GM21390 (cell line): Measurements from ENCODE around the gene KIF26B.
"Not testable (repeated sequence)": the region's sequence is repeated elsewhere in the genome, so short reads cannot be mapped to it uniquely, and the experiment has no call there.

Experiments
- ATAC-seq: cut with Tn5 transposase; IDR thresholded peaks from one replicate; pipeline ENCODE4 v1.9.1; 2021; ENCODE audit not compliant: unreplicated experiment

The KIF26B gene

DNA sequence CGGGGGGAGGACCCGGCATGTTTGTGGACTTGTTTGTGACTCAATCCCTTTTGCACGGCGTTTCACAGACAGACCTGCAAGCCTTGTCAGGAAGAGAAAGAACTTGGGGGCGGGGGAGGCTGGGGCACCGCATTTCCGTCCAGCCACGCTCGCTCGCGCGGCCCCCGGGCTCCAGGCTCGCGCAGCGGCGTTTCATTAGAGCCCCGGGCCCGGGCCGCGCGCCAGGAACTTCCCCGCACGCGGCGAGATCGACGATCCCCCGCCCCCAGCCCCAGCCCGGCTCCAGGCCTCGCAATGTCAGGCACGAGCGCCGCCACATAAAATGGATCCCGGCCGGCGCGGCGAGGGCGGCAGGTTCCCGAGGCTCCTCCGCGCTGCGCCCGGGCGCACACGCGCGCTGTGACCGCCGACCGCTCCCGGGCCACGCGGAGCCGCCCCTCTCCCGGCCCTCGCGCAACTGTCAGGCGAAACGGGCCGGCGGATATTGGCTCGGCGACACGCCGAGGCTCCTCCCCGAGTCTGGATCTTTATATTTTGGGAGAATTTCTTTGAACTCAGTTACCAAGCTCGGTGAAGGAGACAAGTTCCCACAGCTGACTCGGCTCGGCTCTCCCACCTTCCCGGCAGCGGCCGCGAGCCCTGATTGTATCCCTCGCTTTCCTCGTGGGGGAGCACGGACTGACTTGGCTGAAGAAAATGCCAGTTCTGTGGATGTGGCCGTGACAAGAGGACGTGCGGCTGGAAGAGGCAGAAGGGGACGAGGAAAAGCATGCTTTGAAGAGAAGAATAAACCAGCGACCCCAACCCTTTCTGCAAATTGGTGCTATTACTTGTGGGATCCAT lies at the start of gene KIF26B:
KIF26B (plus strand) TSS at position 557 of the 843 bp plus-strand sequence. CDS start 440 bp downstream, outside the sequence.
- no peak for ATAC-seq

DNA sequence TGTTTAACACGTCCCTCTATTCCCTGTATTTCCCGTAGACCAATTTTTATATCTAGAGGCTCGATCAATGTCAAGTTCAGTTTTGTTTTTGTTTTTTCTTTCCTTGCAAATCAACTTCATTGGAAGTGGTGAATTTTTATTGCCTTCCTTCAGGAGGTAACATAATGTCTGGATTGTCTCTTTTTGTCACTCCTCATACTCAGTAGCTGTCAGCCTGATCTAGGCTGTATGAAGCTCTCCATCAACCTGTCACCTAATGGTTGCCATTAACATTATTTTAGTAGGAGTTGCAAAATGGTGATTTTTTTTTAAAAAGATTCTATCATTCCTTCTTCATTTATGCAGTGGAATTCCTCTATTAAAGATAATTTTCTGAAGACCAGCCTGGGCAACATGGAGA lies 49.7 kb upstream of the KIF26B start:
- no peak for ATAC-seq

DNA sequence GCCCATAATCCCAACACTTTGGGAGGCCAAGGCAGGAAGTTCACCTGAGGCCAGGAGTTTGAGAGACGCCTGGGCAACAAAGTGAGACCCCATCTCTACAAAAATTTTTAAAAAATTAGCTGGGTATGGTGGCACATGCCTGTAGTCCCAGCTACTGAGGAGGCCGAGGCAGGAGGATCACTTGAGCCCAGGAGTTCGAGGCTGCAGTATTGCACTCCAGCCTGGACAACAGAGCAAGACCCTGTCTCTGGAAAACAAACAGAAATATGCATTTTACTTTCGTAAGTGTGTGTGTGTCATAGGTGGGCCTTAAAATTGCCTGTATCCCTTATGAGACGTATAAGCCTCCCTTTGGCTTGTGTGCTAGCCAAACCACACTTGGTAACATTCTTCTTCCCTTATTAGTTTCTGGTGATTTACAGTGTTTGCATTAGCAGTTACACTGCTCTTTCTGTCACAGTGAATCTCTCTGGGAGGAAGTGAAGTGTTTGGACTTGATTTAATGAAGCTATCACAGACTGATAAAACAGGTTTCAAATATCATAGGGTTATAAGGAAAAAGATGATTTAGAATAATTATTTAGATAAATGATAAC lies 48.9 kb upstream of the KIF26B start:
- no peak for ATAC-seq

DNA sequence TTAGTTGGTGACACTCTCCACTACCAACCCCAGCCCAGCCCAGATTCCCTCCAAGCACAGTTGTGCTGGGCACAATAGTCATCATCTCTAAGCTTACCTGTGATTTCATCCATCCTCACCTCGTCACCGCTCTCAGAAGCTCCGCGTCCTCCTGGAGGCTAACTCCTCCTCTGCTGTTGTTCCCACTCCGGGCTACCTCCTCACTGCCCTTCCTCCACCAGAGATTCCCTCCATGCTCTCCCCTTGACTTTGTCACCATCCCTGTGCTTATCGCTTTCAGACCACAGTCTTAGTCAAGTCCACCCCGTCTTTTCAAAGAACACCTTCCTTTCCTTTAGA lies 47.0 kb upstream of the KIF26B start:
- ATAC-seq, result no peak

DNA sequence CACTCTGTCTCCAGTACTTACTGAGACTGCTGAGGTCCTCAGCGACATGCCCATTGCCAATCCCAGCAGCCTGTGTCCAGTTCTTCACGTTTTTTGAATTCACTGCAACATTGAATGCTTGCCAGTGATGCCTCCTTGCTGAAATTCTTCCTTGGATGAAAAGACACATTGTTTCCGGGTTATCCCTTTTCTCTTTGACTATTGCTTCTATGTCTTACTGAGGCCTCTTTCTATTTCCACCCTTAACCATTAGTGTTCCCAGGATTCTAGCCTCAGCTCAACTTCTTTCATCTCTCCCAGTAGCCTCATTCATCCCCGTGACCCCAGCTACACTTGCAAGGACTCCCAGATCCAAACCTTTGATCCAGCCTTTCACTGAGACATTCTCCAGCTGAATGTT lies 46.5 kb upstream of the KIF26B start:
- ATAC-seq, result no peak

DNA sequence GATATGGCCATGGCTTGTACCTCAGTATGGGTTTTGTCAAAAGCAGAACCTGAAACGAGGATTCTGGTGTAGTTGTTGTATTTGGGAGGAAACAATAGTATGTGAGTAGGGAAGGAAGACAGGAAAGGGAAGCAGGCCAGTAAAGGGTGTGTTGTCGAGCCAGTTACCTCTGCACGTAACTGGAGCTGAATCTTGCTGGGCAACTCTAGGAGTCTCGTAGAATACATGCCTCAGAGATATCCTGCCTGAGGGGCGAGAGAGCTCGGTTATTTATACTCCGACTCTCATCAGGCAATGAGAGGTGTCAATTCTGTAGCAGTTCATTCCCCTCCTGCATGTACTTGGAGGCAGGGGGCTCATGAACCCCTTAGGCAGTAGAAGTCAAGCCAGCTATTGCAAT lies 45.9 kb upstream of the KIF26B start:
- ATAC-seq, result no peak

DNA sequence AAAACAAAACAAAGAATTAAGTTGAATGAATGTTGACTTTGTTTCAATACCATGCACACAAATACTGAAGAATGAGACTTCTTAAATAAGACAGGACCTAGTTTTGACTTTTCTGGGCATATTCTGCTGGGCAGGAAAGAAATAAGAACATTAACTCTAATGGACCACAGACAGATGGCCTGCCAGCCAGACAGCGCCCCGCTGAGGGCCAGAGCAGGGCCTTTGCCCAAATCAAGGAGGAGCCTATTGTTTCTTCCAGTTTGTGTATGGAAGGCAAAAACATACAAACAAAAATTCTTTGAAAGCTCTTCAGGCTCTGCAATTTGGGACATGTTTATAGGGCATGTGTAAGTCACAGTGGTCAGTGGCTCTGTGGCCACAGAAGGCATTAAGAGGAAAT lies 44.4 kb upstream of the KIF26B start:
- ATAC-seq, result no peak

DNA sequence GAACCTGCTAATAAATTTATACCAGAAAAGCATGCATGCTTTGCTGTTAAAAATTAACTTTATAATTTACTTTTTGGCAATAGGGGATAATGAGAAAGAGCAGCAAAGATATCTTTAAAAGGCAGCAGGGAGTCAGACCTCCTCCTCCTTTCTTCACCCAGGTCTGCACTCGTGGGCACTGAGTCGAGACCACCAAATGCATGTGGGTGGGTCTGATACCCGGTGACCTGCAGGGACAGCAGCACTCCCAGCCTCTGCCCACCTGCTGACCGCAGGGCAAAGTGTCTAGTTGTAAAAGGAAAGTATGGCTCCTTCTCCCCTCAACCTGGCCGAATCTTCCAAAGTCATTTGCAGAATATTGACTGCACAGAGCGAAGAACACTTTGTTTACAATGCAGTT lies 43.7 kb upstream of the KIF26B start:
- no peak for ATAC-seq

DNA sequence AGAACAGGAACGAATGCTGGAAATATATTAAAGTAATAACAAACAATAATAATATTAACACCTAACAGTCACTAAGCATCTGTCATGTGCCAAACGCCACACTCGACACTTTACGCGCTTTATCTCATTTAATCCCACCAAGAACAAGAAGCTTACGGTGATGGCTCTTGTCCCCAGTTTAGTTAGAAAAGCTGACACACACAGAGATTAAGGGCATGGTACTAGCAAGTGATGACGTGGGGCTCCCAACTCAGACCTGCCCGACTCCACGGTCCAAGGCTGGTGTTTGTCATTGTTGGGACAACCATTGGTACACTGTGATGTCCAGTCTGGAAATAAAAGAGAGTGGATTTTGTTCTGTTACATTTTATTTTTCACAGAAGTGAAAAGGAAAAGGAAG lies 41.1 kb upstream of the KIF26B start:
- ATAC-seq, result no peak

DNA sequence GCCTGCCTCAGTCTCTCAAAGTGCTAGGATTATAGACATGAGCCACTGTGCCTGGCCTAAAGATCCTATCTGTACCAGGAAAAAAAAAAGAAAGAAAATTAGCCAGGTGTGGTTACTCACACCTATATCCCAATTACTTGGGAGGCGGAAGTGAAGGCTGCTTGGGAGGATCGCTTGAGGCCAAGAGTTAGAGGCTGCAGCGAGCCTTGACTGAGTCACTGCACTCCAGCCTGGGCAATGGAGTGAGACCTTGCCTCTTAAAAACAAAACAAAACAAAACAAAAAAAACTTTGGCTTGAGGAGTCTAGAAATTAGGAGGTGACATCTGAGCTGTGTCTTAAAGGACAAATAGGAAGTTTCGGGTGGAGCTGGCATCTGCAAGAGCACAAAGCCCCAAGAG lies 38.7 kb upstream of the KIF26B start:
- no peak for ATAC-seq

DNA sequence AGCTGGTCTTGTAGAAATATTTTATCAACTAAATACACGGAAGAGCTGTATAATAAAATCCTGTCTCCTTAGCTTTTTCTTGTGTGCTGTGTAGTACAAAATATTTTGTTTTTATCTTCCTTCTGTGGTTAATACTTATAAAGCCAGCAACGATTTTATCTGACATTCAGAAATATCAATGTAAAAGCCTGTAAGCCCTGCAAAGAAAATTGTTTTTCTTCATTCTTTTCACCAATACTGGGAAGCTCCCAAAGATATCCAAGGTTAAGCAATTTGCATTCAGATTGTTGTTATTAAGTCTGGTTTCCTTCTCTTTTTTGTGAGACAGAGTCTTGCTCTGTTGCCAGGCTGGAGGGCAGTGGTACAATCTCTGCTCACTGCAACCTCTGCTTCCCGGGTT lies 38.0 kb upstream of the KIF26B start:
- ATAC-seq, result no peak

DNA sequence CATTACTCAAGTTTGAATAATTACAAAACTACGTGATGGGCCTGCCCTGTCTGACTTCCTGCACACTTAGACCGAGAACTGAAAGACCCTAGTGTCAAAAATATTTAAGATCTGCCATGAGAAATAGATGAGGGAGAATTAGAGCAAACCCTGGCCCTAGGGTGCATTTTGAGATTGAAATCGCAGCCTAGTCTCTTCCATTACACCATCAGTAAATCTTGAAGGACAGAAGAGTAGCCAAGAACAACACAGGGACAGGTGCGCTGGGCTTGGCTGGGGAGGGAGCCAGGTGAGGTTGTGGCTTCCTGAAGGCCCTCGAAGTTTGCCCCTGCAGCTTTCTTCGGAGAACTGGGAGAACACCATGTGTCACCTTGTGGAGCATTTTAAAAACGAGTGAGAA lies 36.7 kb upstream of the KIF26B start:
- ATAC-seq, result no peak

DNA sequence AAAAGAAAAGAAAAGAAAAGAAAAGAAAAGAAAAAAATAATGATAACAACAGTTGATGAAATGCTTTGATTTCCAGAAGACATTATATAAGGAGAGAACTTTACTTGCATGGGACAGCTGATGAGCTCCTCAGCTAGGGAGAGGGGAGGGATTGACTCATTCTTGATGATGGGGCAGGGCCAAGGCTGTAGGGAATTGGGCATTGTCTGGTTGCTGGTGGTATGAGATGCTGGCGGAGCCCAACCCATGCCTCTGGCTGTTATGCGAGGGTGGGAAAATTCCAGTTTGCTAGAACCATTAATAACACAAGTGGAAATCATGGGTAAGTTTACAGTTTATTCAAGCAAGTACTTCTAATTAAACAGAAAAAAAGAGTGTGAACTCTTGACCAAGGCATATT lies 36.0 kb upstream of the KIF26B start:
- ATAC-seq, result no peak

DNA sequence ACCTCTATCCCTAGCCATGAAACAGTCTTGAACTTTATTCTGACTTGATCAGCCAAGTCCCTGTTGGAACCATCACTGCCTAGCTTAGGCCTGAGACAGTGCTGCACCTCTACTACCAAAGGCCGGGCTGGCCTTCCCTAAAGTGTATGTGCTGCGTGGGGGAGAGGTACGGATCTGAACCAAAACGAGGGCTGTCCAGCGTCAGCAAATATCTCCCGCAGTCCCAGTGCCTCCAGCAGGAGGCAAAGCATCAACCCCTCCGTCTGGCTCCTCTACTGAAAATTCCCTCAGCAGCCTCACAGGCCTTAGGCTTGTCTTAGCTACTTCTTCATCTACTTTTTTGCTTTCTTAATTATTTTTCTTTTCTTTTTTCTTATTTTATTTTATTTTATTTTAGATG lies 33.3 kb upstream of the KIF26B start:
- no peak for ATAC-seq

DNA sequence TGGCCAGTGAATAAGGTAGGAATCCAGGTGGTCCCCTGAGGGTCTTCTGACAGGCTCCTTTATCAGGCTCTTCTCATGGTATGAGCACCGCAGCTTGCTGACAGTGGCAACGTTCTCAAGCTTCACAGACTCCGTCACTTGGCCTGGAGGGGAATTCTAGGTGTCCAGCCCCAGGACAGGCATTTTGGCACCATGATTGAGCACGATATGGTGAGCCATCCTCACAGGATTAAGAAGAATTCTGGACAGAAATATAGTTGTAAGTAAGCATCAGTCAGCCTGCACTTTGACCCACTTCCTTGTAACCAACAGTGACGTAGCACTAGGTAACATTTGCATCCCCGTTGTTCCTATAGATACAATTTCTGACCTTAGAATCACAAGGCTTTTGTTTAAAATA lies 30.5 kb upstream of the KIF26B start:
- ATAC-seq, result no peak

DNA sequence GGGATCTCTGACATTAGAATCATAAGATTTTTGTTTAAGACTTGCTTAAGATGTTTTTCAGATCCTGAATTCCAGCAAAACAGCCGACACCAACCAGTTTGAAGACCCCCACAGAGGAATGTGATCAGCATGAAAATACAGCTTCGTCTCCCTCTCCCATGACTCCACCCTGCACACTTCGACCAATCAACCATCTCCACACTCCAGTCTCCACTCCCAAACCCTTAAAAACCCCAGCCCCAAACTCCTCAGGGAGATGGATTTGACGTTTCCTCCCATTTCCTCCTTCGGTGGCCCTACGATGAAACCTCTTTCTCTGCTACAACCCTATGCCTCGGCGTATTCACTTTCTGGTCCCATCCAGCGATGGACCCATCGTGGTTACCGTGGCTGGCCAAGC lies 30.1 kb upstream of the KIF26B start:
- no peak for ATAC-seq

DNA sequence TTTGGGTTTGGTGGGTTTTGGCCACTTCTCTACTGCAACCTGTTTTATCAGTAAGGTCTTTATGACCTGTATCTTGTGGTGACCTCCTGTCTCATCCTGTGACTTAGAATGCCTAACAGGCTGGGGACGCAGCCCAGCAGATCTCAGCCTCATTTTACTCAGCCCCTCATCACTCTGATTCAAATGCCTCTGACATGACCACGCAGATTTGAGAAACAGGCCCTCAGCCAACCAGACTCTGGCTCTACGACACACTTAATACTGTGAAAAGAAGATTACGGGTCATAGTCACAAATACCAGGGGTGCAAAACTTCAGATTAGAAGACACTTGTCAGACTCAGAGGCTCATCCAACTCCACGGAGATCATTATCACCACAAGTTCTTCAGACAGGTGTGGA lies 28.3 kb upstream of the KIF26B start:
- no peak for ATAC-seq

DNA sequence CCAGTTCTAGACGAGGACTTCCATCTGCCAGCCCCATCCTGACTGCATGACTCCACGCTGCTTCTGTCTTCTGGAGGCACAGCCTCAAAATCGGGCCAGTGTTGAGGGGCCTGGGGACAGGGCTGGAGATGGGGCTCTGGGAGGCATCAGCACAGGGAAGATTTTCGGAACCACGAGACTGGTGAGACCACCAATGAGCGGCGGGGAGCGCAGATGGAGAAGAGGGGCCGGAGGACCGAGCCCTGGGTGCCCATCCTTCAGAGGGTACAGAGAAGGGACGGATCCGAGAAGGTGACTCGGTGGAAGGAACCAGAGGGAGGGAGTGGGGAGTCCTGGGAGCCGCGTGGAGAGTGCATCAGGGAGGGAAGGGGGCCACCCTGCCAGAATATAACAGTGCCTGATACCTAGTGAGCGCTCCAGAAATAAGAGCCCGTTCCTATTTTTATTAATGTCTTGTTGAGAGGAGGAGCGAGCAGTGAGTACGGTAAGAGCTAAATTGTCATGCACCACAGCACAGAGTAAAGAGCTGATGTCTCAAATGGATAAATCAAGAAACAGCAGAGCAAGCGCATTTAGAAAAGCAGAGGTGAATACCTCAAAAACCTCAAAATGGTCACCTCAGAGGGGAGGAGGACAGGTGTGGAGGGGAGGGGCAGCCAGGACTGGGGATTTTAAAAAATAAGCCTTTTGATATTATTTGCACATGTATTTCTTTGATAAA lies 26.2 kb upstream of the KIF26B start:
- ATAC-seq, result no peak

DNA sequence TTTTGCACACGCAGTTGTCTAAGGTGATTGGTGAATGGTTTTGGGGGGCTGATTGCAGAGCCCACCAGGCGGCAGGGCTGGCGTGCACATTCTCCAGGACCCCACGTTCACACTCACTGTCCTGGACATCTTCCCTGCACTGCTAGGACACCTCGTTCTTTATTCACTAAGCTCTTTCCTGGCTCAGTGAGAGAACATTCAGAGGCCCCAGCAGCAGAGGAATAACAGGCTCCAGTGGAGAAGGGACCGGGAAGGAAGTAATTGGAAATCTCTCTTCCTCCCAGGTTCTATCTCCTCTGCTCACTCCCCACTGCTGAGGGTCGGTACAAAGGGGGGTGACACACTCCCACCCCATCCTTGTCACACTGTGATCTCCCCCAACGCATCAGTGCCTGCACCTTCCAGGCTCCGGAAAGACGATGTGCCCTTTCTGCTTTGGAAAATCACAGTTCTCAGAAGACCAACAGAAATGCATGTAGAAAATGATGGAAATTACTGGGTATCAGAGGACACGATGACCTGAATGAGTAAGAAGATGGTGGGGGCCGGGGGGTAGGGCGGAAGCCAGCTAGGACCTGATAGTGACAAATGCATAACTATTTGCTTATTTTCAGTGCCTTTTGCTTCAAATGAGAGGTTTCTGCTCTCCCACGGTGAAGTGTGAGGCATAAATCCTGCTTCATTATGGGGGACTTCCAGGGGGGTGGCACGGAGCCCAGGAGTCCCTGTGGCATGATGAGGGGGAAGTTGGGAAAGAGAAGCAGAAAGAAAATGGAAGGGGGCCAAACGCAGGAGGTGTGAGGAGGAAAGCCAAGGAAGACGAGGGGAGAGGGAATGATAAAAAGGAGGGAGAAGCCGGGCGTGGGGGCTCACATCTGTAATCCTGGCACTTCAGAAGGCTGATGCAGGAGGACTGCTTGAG lies 25.2 kb upstream of the KIF26B start:
- no peak for ATAC-seq

DNA sequence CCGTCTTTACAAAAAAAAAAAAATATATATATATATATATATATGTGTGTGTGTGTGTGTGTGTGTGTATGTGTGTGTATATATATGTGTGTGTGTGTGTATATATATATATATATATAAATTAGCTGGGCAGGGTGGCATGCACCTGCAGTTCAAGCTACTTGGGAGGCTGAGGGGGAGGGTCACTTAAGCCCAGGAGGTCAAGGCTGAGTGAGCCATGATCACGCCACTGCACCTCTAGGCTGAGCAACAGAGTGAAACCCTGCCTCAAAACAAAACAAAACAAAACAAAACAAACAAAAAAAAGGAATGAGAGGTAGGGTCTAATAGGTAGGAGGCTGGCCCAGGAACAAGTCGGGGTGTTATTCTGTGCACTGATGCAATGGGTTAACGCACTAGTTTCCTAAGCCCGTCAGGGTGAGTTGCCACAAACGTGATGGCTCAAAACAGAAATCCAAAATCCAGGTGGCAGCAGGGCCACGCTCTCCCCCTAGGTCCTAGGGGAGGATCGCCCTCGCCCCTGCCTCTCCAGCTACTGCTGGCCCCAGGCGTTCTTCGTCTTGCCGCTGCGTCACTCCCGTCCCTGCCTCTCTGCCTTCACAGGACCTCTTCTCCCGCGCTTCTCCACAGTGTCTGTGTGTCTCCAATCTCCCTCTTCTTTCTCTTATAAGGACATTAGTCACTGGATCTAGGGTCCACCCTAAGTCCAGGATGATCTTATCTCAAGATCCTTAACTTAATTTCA lies 24.3 kb upstream of the KIF26B start:
- not testable (repeated sequence) for ATAC-seq

DNA sequence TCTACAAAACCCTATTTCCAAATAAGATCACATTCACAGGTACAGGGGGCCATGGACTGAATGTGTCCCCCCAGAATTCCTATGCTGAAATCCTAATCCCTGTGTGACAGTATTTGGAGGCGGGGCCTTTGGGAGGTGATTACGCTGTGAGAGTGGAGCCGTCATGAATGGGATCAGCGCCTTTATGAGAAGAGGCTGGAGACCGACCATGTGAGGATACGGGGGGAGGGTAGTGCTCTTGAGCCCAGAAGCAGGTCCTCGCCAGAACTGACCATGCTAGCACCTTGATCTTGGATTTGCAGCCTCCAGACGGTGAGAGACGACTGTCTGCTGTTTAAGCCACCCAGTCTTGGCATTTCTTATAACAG lies 23.8 kb upstream of the KIF26B start:
- ATAC-seq, result no peak
